HUES6 (cell line): ENCODE data around the gene CAPN1.

Experiments used
- H3K27ac ChIP-seq: 2 replicates; pipeline ENCODE4 v1.7.0; 2013; ENCODE audit warnings: low read depth, mild to moderate bottlenecking, low read length, inconsistent platforms
- H3K27me3 ChIP-seq: 2 replicates; pipeline ENCODE4 v1.6.1; 2013; ENCODE audit warnings: low read length; ENCODE audit not compliant: control insufficient read depth, insufficient read depth
- H3K36me3 ChIP-seq: 2 replicates; pipeline ENCODE4 v1.6.1; 2013; ENCODE audit warnings: low read length; ENCODE audit not compliant: control insufficient read depth, insufficient read depth
- H3K4me1 ChIP-seq: 2 replicates; pipeline ENCODE4 v1.6.1; 2013; ENCODE audit warnings: low read length; ENCODE audit not compliant: control insufficient read depth, insufficient read depth
- H3K4me3 ChIP-seq: 2 replicates; pipeline ENCODE4 v1.5.1; 2013; ENCODE audit warnings: low read depth, low read length
- H3K9ac ChIP-seq: one replicate; pipeline ENCODE4 v1.6.1; 2013; ENCODE audit warnings: mild to moderate bottlenecking, low read length
- H3K9me3 ChIP-seq: 2 replicates; pipeline ENCODE4 v1.6.1; 2013; ENCODE audit warnings: low read depth, low read length; ENCODE audit not compliant: control insufficient read depth, insufficient read depth

Gene CAPN1

GRCh38 chr11:65211293-65212105 lies 29.8 kb downstream of the CAPN1 start:
- Histone ChIP-seq H3K36me3 (peaks cover 51% of the 10 kb centered on the region), H3K27ac (0 out of 2 replicates have a peak overlapping the region, but pooled peaks have one; percentile 25), H3K9ac (no peak overlapping the region), H3K4me3 (no peak overlapping the region), H3K4me1 (peaks cover 30% of the 10 kb centered on the region), H3K27me3 (no peaks in the 10 kb centered on the region), H3K9me3 (no peaks in the 10 kb centered on the region)

- H3K4me1 ChIP-seq: peaks cover 30% of the 10 kb centered on the region
- no peak overlapping the region for H3K9ac ChIP-seq
- H3K27ac ChIP-seq: 0 out of 2 replicates have a peak overlapping the region, but pooled peaks have one; percentile 25
- no peaks in the 10 kb centered on the region for H3K9me3 ChIP-seq
- H3K36me3 ChIP-seq: peaks cover 46% of the 10 kb centered on the region
- H3K4me3 ChIP-seq: no peak overlapping the region
- H3K27me3 ChIP-seq: no peaks in the 10 kb centered on the region
Observed at GRCh38 chr11:65212226-65212801, 30.6 kb downstream of the CAPN1 start.

DNA sequence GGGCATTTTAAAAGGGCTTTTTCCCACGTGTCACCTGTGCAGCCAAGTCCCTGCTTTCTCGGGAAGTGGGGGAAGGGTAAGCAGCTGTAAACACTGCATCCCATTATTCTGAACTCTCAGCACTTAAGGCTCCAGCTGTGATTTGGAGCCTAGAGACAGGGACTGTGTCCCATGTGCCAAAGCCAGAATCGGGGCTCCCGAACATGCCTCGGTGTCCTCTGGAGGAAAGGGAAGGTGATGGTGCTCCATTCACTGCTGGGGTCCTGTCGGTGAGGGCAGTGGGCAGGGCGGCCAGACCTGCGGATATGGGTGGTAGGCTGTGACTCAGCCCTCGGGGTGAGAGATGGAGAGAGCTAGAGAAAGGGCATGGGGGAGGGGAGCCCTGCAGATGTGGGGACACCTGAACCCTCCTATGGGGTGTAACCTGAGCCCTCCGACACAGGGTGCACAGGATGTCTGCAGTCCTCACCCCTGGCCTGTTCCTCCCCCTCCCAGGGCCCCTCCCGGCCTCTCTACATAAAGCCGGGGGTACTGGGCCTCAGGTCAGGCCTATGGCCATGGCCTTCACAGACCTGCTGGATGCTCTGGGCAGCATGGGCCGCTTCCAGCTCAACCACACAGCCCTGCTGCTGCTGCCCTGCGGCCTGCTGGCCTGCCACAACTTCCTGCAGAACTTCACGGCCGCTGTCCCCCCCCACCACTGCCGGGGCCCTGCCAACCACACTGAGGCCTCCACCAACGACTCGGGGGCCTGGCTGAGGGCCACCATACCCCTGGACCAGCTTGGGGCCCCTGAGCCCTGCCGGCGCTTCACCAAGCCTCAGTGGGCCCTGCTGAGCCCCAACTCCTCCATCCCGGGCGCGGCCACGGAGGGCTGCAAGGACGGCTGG lies 31.8 kb downstream of the CAPN1 start:
- Histone ChIP-seq H3K4me3 (no peak overlapping the region), H3K27ac (peak overlapping the region; percentile 56), H3K9me3 (no peaks in the 10 kb centered on the region), H3K27me3 (no peaks in the 10 kb centered on the region), H3K36me3 (peaks cover 37% of the 10 kb centered on the region), H3K4me1 (peaks cover 30% of the 10 kb centered on the region), H3K9ac (peak overlapping the region; percentile 21)

GRCh38 chr11:65214212-65214845 lies 32.6 kb downstream of the CAPN1 start:
- no peak overlapping the region for H3K4me3 ChIP-seq
- no peaks in the 10 kb centered on the region for H3K9me3 ChIP-seq
- peak overlapping the region; percentile 56 for H3K27ac ChIP-seq
- H3K4me1 ChIP-seq: peaks cover 30% of the 10 kb centered on the region
- H3K36me3 ChIP-seq: peaks cover 30% of the 10 kb centered on the region
- H3K27me3 ChIP-seq: no peaks in the 10 kb centered on the region
- no peak overlapping the region for H3K9ac ChIP-seq

DNA sequence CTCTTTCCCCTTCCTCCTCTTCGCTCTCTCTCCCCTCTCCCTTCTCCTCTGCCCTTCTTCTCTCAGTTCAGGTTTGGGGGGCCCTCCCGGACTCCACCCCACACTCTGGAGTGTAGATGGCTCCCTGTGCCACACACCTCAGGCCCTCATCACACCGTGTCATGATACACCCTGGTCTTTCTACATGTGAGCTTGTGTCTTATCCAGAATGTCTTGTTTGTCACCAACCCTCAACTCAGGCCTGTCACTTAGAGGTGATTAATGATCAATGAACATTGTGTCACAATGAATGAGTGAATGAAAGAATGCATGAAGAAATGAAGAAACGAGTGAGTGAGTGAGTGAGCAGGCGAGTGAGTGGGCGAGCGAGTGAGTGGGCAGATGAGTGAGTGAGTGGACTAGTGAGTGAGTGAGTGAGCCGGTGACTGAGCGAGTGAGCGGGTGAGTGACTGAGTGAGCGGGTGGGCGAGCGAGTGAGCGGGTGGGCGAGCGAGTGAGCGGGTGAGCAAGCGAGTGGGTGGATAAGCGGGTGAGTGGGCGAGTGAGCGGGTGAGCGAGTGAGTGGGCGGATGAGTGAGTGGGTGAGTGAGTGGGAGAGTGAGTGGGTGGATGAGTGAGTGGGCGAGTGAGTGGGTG lies 33.8 kb downstream of the CAPN1 start:
- H3K4me3 ChIP-seq: no peak overlapping the region
- H3K9me3 ChIP-seq: no peaks in the 10 kb centered on the region
- H3K27ac ChIP-seq: no peak overlapping the region
- H3K4me1 ChIP-seq: peaks cover 30% of the 10 kb centered on the region
- H3K36me3 ChIP-seq: peaks cover 17% of the 10 kb centered on the region
- H3K9ac ChIP-seq: no peak overlapping the region
- no peaks in the 10 kb centered on the region for H3K27me3 ChIP-seq

DNA sequence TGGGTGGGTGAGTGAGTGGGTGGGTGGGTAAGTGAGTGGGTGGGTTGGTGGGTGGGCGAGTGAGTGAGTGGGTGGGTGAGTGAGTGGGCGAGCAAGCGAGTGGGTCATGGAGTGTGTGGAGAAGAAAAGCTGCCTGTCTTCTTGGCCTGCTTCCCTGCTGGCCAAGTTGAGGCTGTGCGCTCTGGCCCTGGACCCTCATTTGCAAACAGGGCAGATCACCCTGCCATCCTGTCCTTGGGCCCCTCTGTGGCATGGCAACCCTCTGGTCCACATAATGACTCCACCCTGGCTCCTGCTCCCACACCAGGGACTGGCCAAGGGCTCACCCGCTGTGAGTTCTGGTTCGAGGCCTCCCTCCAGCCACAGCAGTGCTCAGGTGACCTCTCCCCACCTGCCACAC lies 35.1 kb downstream of the CAPN1 start:
- Histone ChIP-seq H3K27ac (no peak overlapping the region), H3K9me3 (no peaks in the 10 kb centered on the region), H3K4me3 (no peak overlapping the region), H3K4me1 (peaks cover 28% of the 10 kb centered on the region), H3K36me3 (peaks cover 5% of the 10 kb centered on the region; the same call in 1 of the 2 replicates), H3K9ac (no peak overlapping the region), H3K27me3 (no peaks in the 10 kb centered on the region)

DNA sequence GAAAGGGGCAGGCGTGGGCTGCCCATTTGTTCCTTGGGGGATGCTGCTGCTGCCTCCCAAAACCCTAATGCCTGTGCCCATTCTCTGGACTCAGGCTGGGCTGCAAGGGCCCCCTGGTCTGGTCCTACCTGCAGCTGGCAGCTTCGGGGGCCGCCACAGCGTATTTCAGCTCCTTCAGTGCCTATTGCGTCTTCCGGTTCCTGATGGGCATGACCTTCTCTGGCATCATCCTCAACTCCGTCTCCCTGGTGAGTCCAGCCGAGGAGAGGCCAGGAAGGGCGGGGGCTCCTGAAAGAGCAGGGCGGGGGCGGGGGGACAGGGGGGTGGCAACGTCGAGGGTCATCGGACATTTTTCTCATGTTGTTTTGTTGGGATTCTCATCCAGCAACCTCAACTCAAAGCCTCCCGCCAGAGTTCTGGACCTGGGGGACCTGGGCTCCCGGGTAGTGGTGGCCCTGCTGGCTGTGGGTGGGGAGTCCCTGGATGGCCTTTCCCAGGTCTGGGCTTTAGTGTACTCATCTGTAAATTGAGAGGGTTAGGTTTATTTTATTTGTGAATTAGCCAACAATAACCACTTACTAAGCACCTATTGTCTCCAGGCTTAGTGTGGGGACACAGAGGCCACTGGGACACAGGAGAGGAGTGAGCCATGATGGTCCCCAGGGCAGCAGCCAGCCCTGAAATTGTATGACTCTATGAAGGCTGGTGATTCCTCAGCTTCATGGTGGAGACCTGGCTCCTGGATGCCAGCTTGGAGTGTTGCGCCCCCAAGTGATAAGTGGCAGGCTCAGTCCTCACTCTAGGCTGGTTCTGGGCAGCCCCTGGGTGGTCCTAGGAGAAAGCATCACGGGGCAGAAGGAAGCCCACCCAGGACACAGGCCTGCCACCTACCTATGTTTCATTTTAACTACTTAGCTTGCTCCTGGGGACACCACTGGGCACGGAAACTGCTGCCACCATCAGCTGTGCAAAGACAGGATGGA lies 36.0 kb downstream of the CAPN1 start:
- Histone ChIP-seq H3K36me3 (no peaks in the 10 kb centered on the region), H3K27ac (no peak overlapping the region), H3K4me1 (peaks cover 19% of the 10 kb centered on the region), H3K9me3 (no peaks in the 10 kb centered on the region), H3K9ac (no peak overlapping the region), H3K4me3 (no peak overlapping the region), H3K27me3 (no peaks in the 10 kb centered on the region)

- Histone ChIP-seq H3K27me3 (no peaks in the 10 kb centered on the region), H3K9me3 (no peaks in the 10 kb centered on the region), H3K4me3 (no peak overlapping the region), H3K36me3 (no peaks in the 10 kb centered on the region), H3K9ac (no peak overlapping the region), H3K27ac (no peak overlapping the region), H3K4me1 (peaks cover 14% of the 10 kb centered on the region)
Observed at GRCh38 chr11:65218446-65218845, 36.7 kb downstream of the CAPN1 start.

- Histone ChIP-seq H3K36me3 (no peaks in the 10 kb centered on the region), H3K4me3 (no peak overlapping the region), H3K4me1 (peaks cover 6% of the 10 kb centered on the region), H3K9ac (no peak overlapping the region), H3K27ac (no peak overlapping the region), H3K9me3 (no peaks in the 10 kb centered on the region), H3K27me3 (no peaks in the 10 kb centered on the region)
Observed at GRCh38 chr11:65219930-65220213, 38.1 kb downstream of the CAPN1 start.
